ENCODE measurements around the gene MANEAL. TPM values are rescaled to one million over a fixed set of nuclear protein-coding genes. Genes with fewer than 3 reads are reported as not detected.

Gene MANEAL
- total and polyA plus RNA-seq, 7 donors: 0.60 to 5.2 (median 1.4) TPM

DNA sequence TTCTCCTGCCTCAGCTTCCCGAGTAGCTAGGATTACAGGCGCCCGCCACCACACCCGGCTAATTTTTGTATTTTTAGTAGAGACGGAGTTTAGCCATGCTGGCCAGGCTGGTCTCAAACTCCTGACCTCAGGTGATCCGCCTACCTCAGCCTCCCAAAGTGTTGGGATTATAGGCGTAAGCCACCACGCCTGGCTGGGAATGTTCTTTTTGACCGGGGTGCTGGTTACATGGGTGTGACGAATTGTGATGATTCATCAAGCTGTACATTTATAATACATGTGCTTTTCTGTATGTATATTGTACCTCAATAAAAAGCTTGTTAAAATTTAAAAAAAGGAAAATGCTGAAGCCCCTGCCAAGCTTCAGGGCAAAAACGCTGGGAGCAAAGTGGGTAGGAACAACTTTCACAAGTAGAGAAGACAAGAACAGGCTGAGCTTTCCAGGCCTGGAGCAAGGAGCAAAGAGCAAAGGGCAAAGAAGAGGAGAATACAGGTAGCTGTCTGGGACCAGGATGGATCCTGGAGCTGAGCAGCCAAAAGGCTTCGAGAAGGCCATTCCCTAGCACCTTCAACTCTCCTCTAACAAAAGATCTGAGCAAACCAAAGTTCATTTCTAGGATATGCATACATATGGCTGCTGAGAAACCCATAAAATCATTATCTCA is 34.9 kb downstream of the MANEAL start:
- no peak for DNase-seq
- WGBS, 2 donors: 47 to 85% methylated on average over 12 of the region's 12 CpGs
- TF ChIP-seq POLR2AphosphoS5 (IDR thresholded peaks at IDR 0.05): no peak
- TF ChIP-seq, protein P1, sequence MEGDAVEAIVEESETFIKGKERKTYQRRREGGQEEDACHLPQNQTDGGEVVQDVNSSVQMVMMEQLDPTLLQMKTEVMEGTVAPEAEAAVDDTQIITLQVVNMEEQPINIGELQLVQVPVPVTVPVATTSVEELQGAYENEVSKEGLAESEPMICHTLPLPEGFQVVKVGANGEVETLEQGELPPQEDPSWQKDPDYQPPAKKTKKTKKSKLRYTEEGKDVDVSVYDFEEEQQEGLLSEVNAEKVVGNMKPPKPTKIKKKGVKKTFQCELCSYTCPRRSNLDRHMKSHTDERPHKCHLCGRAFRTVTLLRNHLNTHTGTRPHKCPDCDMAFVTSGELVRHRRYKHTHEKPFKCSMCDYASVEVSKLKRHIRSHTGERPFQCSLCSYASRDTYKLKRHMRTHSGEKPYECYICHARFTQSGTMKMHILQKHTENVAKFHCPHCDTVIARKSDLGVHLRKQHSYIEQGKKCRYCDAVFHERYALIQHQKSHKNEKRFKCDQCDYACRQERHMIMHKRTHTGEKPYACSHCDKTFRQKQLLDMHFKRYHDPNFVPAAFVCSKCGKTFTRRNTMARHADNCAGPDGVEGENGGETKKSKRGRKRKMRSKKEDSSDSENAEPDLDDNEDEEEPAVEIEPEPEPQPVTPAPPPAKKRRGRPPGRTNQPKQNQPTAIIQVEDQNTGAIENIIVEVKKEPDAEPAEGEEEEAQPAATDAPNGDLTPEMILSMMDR (IDR thresholded peaks at IDR 0.05): no peak
- TF ChIP-seq EP300 (IDR thresholded peaks at IDR 0.05): no peak
- no peak for TF ChIP-seq POLR2A (IDR thresholded peaks at IDR 0.05)
- intact Hi-C loops (cut with DNase I): no loop called here
- H3K27ac ChIP-seq: no peak overlapping the region
- no peaks in the 10 kb centered on the region for H3K27me3 ChIP-seq
- no peaks in the 10 kb centered on the region for H3K9me3 ChIP-seq
- no peaks in the 10 kb centered on the region for H3K4me1 ChIP-seq
- peaks cover 1 to 72% (median 10%) of the 10 kb centered on the region in 4 donors for H3K36me3 ChIP-seq
- no peak overlapping the region for H3K4me3 ChIP-seq

DNA sequence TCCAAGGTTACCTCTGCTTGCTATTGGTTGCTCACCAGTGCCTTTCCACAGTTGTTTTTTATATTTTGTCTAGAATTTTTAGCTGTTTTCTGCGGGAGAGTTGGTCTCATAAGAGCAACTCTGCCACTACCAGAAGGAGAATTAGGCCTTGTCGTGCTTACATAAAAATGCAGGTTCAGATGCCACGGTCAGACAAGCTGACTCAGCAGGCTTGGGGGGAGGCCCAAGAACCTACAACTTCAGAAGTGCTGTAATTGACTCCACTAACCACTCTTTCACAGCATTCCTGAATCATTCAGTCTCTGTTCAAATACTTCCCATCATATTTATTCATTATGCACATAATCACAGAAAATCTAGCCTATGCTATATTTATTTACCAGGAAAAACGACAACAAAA is 37.5 kb downstream of the MANEAL start:
- Histone ChIP-seq H3K4me3 (no peak overlapping the region), H3K27me3 (no peaks in the 10 kb centered on the region), H3K36me3 (peaks cover 3 to 88% (median 21%) of the 10 kb centered on the region in 4 donors), H3K9me3 (no peaks in the 10 kb centered on the region), H3K4me1 (no peaks in the 10 kb centered on the region), H3K27ac (no peak overlapping the region)
- 96% methylated on average over 4 of the region's 4 CpGs for WGBS, 2 donors
- no peak for DNase-seq
- intact Hi-C loops (cut with DNase I): no loop called here
- TF ChIP-seq POLR2A (IDR thresholded peaks at IDR 0.05): no peak
- no peak for TF ChIP-seq POLR2AphosphoS5 (IDR thresholded peaks at IDR 0.05)
- TF ChIP-seq EP300 (IDR thresholded peaks at IDR 0.05): no peak

DNA sequence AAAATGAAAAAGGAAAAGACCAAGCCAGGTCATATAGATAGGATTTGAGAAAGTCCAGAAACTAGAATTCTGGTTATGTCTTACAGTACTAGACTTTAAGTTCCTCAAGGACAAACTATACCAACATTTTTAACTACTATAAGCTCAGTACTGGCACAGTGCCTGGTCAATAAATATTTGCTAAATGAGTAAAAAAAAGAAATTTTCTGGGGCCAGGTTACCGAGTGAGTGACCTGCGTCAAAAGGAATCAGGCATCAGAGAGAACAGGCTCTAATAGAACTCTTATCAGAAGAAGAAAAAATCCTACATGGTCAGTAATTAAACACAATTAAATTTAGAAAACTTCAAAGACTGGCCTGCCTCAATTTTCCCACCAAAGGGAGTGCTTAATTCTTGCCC is 38.2 kb downstream of the MANEAL start:
- H3K9me3 ChIP-seq: no peaks in the 10 kb centered on the region
- TF ChIP-seq EP300 (IDR thresholded peaks at IDR 0.05) (no peak), POLR2AphosphoS5 (IDR thresholded peaks at IDR 0.05) (no peak), POLR2A (IDR thresholded peaks at IDR 0.05) (no peak)
- TF ChIP-seq, protein P1 (IDR thresholded peaks at IDR 0.05): no peak
- H3K4me1 ChIP-seq: no peaks in the 10 kb centered on the region
- no peak overlapping the region for H3K4me3 ChIP-seq
- H3K27ac ChIP-seq: no peak overlapping the region
- peaks cover 3 to 88% (median 22%) of the 10 kb centered on the region in 4 donors for H3K36me3 ChIP-seq
- H3K27me3 ChIP-seq: no peaks in the 10 kb centered on the region
- 51 to 82% methylated on average over 2 of the region's 2 CpGs for WGBS, 2 donors
- intact Hi-C loops (cut with DNase I): no loop called here
- no peak for DNase-seq

DNA sequence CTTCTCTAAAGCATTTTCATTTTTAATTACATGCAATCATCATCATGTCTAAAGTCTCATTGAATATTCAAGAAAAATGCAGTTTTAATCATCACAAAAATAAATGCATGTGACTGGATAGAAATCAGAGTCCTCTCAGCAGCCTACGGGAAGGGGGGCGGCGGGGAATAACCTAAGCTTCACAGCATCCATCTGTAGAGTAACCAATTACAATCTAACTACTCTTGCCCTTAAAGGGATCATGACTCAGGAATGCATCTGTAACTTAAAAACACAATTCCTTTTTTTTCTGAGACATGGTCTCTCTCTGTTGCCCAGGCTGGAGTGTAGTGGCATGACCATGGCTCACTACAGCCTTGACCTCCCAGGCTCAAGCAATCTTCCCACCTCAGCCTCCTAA is 43.1 kb downstream of the MANEAL start:
- no peak overlapping the region for H3K4me3 ChIP-seq
- no peaks in the 10 kb centered on the region for H3K4me1 ChIP-seq
- TF ChIP-seq EP300 (IDR thresholded peaks at IDR 0.05) (no peak), POLR2A (IDR thresholded peaks at IDR 0.05) (no peak)
- H3K27me3 ChIP-seq: no peaks in the 10 kb centered on the region
- no peak for DNase-seq
- H3K36me3 ChIP-seq: peaks cover 12 to 82% (median 38%) of the 10 kb centered on the region in 4 donors
- WGBS, 2 donors: 87 to 92% methylated on average over 3 of the region's 3 CpGs
- no peak overlapping the region for H3K27ac ChIP-seq
- intact Hi-C loops (cut with DNase I): no loop called here
- H3K9me3 ChIP-seq: no peaks in the 10 kb centered on the region

DNA sequence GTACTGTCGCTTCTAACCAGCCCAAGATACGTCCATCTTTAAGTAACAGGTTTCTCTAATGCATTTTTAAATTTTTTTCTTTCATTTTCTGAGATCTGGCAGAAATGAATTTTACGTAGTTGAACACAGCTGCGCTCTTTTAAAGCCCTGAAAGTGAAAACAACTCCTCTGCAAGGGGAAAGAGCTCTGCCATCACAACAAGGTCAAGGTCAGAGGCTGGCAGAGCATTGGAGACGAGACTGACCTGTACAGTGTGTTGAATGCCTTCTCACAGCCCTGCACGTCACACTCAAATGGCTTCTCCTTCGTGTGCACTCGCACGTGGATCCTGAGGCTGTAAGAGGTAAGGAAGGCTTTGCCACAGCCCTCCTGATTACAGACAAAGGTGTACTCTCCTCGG is 46.0 kb downstream of the MANEAL start:
- H3K4me1 ChIP-seq: no peaks in the 10 kb centered on the region
- no peaks in the 10 kb centered on the region for H3K9me3 ChIP-seq
- TF ChIP-seq EP300 (IDR thresholded peaks at IDR 0.05) (no peak), POLR2A (IDR thresholded peaks at IDR 0.05) (no peak), POLR2AphosphoS5 (IDR thresholded peaks at IDR 0.05) (no peak)
- TF ChIP-seq, protein P1 (IDR thresholded peaks at IDR 0.05): no peak
- WGBS, 2 donors: 94 to 95% methylated on average over 10 of the region's 10 CpGs
- H3K36me3 ChIP-seq: peaks cover 5 to 53% (median 27%) of the 10 kb centered on the region in 4 donors
- intact Hi-C loops (cut with DNase I): no loop called here
- DNase-seq: no peak
- no peak overlapping the region for H3K27ac ChIP-seq
- no peaks in the 10 kb centered on the region for H3K27me3 ChIP-seq
- H3K4me3 ChIP-seq: no peak overlapping the region

DNA sequence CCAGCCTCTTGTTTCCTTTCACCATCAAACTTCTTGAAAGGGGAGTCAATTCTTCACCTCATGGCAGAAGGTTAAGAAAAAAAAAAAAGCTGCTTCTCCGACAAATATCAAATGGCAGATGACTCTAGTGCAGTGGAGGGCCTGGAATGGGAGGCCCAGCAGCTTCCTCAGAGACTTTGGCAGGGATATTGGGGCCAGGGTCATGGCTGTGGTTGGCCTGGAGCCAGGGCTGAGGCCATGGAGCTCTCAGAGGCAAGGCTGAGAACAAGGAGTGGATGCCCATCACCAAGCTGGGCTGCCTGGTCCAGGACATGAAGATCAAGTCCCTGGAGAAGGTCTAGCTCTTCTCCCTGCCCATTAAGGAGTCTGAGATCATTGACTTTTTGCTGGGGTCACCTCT is 47.1 kb downstream of the MANEAL start:
- WGBS, 2 donors: 81 to 93% methylated on average over 1 of the region's 1 CpG
- TF ChIP-seq POLR2AphosphoS5 (IDR thresholded peaks at IDR 0.05) (no peak), EP300 (IDR thresholded peaks at IDR 0.05) (no peak), POLR2A (IDR thresholded peaks at IDR 0.05) (no peak)
- TF ChIP-seq, protein P1 (IDR thresholded peaks at IDR 0.05): no peak
- peaks cover 0 to 42% (median 21%) of the 10 kb centered on the region in 4 donors for H3K36me3 ChIP-seq
- no peaks in the 10 kb centered on the region for H3K27me3 ChIP-seq
- no peak overlapping the region for H3K4me3 ChIP-seq
- H3K4me1 ChIP-seq: no peaks in the 10 kb centered on the region
- intact Hi-C loops (cut with DNase I): no loop called here
- DNase-seq: no peak
- no peak overlapping the region for H3K27ac ChIP-seq
- H3K9me3 ChIP-seq: no peaks in the 10 kb centered on the region

Data from sigmoid colon (tissue), 7 donors.